Measurements from ENCODE around the gene PER3. TPM values are rescaled to one million over a fixed set of nuclear protein-coding genes. Genes with fewer than 3 reads are reported as not detected.

The PER3 gene
- total RNA-seq, 3 donors from 2014 or later (not counting 1 experiment from before 2014, with no cell fraction given): 9.1 to 20.8 (median 19.2) TPM

DNA sequence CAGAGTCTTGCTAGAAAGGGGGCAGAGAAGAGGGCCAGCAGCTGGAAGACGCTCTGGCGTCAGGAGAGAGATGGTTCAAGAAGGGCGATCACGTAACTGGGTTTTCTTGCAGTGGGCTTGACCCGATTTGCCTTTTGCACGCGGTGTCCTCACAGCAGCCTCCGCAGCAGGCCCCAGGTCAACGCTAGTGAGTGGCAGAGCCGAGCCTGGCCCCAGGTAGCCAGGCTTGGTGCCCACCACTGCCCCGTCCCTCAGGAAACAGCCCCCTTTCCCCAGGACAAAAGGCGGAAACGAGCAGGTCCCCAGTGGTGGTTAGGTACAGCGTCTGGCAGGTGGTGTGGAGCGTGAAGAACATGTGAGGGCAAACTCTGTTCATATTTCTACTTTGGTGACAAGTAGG, 77.4 kb downstream of the PER3 start:
- peaks cover under 1% of the 10 kb centered on the region for H3K4me1 ChIP-seq (ENCODE audit: control insufficient read depth, insufficient read depth, low read length)
- H3K4me3 Mint-ChIP-seq: no peak overlapping the region
- H3K4me1 Mint-ChIP-seq: peaks cover under 1 to 6% of the 10 kb centered on the region in 2 donors
- ATAC-seq: no peak
- H3K27me3 Mint-ChIP-seq (ENCODE audit: low read depth in 2 of 2): no peaks in the 10 kb centered on the region
- intact Hi-C loops (cut with micrococcal nuclease): no loop called here
- WGBS (ENCODE audit: insufficient coverage): 88% methylated on average over 15 of the region's 15 CpGs
- TF ChIP-seq, protein P1, sequence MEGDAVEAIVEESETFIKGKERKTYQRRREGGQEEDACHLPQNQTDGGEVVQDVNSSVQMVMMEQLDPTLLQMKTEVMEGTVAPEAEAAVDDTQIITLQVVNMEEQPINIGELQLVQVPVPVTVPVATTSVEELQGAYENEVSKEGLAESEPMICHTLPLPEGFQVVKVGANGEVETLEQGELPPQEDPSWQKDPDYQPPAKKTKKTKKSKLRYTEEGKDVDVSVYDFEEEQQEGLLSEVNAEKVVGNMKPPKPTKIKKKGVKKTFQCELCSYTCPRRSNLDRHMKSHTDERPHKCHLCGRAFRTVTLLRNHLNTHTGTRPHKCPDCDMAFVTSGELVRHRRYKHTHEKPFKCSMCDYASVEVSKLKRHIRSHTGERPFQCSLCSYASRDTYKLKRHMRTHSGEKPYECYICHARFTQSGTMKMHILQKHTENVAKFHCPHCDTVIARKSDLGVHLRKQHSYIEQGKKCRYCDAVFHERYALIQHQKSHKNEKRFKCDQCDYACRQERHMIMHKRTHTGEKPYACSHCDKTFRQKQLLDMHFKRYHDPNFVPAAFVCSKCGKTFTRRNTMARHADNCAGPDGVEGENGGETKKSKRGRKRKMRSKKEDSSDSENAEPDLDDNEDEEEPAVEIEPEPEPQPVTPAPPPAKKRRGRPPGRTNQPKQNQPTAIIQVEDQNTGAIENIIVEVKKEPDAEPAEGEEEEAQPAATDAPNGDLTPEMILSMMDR (IDR thresholded peaks at IDR 0.05): no peak
- no peaks in the 10 kb centered on the region for H3K27me3 ChIP-seq (ENCODE audit: control insufficient read depth, insufficient read depth, low read length)
- no peaks in the 10 kb centered on the region for H3K9me3 Mint-ChIP-seq
- no peaks in the 10 kb centered on the region for H3K9me3 ChIP-seq (ENCODE audit: control insufficient read depth, insufficient read depth, low read length)
- no peak overlapping the region for H3K27ac ChIP-seq (ENCODE audit: low read length)
- no peak overlapping the region for H3K27ac Mint-ChIP-seq
- no peak overlapping the region for H3K4me3 ChIP-seq (ENCODE audit: low read length)
- no peaks in the 10 kb centered on the region for H3K36me3 ChIP-seq (ENCODE audit: control insufficient read depth, insufficient read depth, low read length)
- DNase-seq: no peak
- no peaks in the 10 kb centered on the region for H3K36me3 Mint-ChIP-seq

GRCh38 chr1:7862211-7863060, 78.3 kb downstream of the PER3 start:
- no peak for DNase-seq
- 97% methylated on average over 15 of the region's 17 CpGs for WGBS (ENCODE audit: insufficient coverage)
- no peak overlapping the region for H3K27ac ChIP-seq (ENCODE audit: low read length)
- ATAC-seq: no peak
- no peak overlapping the region for H3K27ac Mint-ChIP-seq
- intact Hi-C loops (cut with micrococcal nuclease): no loop called here
- H3K4me3 ChIP-seq (ENCODE audit: low read length): no peak overlapping the region
- H3K9me3 Mint-ChIP-seq: no peaks in the 10 kb centered on the region
- no peaks in the 10 kb centered on the region for H3K27me3 Mint-ChIP-seq (ENCODE audit: low read depth in 2 of 2)
- H3K27me3 ChIP-seq (ENCODE audit: control insufficient read depth, insufficient read depth, low read length): no peaks in the 10 kb centered on the region
- TF ChIP-seq, protein P1 (IDR thresholded peaks at IDR 0.05): no peak
- no peaks in the 10 kb centered on the region for H3K4me1 Mint-ChIP-seq
- no peak overlapping the region for H3K4me3 Mint-ChIP-seq
- no peaks in the 10 kb centered on the region for H3K4me1 ChIP-seq (ENCODE audit: control insufficient read depth, insufficient read depth, low read length)
- H3K9me3 ChIP-seq (ENCODE audit: control insufficient read depth, insufficient read depth, low read length): no peaks in the 10 kb centered on the region
- H3K36me3 Mint-ChIP-seq: no peaks in the 10 kb centered on the region
- H3K36me3 ChIP-seq (ENCODE audit: control insufficient read depth, insufficient read depth, low read length): no peaks in the 10 kb centered on the region

DNA sequence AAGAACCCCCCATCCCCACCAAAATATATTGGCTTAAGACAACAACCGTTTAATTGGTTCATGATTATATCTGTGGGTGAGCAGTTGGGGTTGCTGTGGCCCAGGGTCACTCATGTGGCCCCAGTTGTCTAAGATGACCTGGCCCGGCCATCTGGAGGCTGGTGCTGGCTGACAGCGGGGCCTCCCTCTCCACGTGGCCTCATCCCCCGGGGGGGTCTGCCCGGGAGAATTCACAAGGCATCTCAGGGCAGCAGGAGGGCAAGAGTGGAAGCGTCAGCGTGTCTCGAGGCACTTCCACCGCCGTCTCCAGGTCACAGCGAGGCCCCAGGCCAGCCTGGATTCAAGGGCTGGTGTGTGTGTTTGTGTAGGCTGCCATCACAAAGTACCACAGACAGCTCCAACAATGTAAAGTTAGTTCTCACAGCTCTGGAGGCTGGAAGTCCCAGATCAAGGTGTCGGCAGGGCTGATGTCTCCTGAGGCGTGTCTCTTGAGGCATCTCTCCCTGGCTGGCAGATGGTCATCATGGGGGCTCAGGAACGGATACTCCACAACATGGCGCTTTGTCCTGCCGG, 79.8 kb downstream of the PER3 start:
- no peak overlapping the region for H3K4me3 ChIP-seq (ENCODE audit: low read length)
- intact Hi-C loops (cut with micrococcal nuclease): no loop called here
- Mint-ChIP-seq H3K36me3 (no peaks in the 10 kb centered on the region), H3K4me3 (no peak overlapping the region), H3K9me3 (no peaks in the 10 kb centered on the region), H3K4me1 (no peaks in the 10 kb centered on the region), H3K27me3 (ENCODE audit: low read depth in 2 of 2) (no peaks in the 10 kb centered on the region), H3K27ac (no peak overlapping the region)
- H3K9me3 ChIP-seq (ENCODE audit: control insufficient read depth, insufficient read depth, low read length): no peaks in the 10 kb centered on the region
- no peaks in the 10 kb centered on the region for H3K4me1 ChIP-seq (ENCODE audit: control insufficient read depth, insufficient read depth, low read length)
- DNase-seq: no peak
- no peaks in the 10 kb centered on the region for H3K27me3 ChIP-seq (ENCODE audit: control insufficient read depth, insufficient read depth, low read length)
- no peak overlapping the region for H3K27ac ChIP-seq (ENCODE audit: low read length)
- 85% methylated on average over 17 of the region's 17 CpGs for WGBS (ENCODE audit: insufficient coverage)
- no peak for ATAC-seq
- TF ChIP-seq, protein P1 (IDR thresholded peaks at IDR 0.05): no peak
- no peaks in the 10 kb centered on the region for H3K36me3 ChIP-seq (ENCODE audit: control insufficient read depth, insufficient read depth, low read length)

Data from natural killer cell (primary cell).